ENCODE results near the gene GPR17.
A peak's percentile ranks its signal among the peaks of the same experiment; 100 is the strongest.

The GPR17 gene

GRCh38 chr2:127634066-127634617 is 11.8 kb upstream of the GPR17 start:
- no peak for DNase-seq
- no peaks in the 10 kb centered on the region for H3K36me3 ChIP-seq (replicated peaks)
- H3K27ac ChIP-seq = no peak overlapping the region
- no peaks in the 10 kb centered on the region for H3K27me3 ChIP-seq (replicated peaks)
- in situ Hi-C loops (cut with HindIII; ENCODE audit: low pct_ligation_motif_present, low sequenced_read_pairs) = no loop called here
- no peak for TF ChIP-seq CTCF (IDR thresholded peaks at IDR 0.05; ENCODE audit: low read depth, low read length, missing control alignments)
- no peak overlapping the region for H3K4me3 ChIP-seq (ENCODE audit: low read depth, low read length)

GRCh38 chr2:127634626-127635379 is 11.2 kb upstream of the GPR17 start:
- no peak for TF ChIP-seq CTCF (IDR thresholded peaks at IDR 0.05; ENCODE audit: low read depth, low read length, missing control alignments)
- in situ Hi-C loops (cut with HindIII; ENCODE audit: low pct_ligation_motif_present, low sequenced_read_pairs) = no loop called here

GRCh38 chr2:127635380-127636237 is 10.3 kb upstream of the GPR17 start:
- Histone ChIP-seq H3K27ac (no peak overlapping the region), H3K4me3 (ENCODE audit: low read depth, low read length) (no peak overlapping the region), H3K36me3 (replicated peaks) (no peaks in the 10 kb centered on the region), H3K27me3 (replicated peaks) (no peaks in the 10 kb centered on the region)
- in situ Hi-C loops (cut with HindIII; ENCODE audit: low pct_ligation_motif_present, low sequenced_read_pairs) = no loop called here
- DNase-seq = no peak
- TF ChIP-seq CTCF (IDR thresholded peaks at IDR 0.05; ENCODE audit: low read depth, low read length, missing control alignments) = no peak

More at GRCh38 chr2:127634626-127635379, 11.2 kb upstream of the GPR17 start:
- no peak for DNase-seq
- no peaks in the 10 kb centered on the region for H3K36me3 ChIP-seq (replicated peaks)
- H3K27ac ChIP-seq = no peak overlapping the region
- no peak overlapping the region for H3K4me3 ChIP-seq (ENCODE audit: low read depth, low read length)
- H3K27me3 ChIP-seq (replicated peaks) = no peaks in the 10 kb centered on the region

- no peaks in the 10 kb centered on the region for H3K36me3 ChIP-seq (replicated peaks)
- H3K27ac ChIP-seq = no peak overlapping the region
- H3K4me3 ChIP-seq (ENCODE audit: low read depth, low read length) = no peak overlapping the region
- DNase-seq = no peak
- H3K27me3 ChIP-seq (replicated peaks) = no peaks in the 10 kb centered on the region
- no peak for TF ChIP-seq CTCF (IDR thresholded peaks at IDR 0.05; ENCODE audit: low read depth, low read length, missing control alignments)
- in situ Hi-C loops (cut with HindIII; ENCODE audit: low pct_ligation_motif_present, low sequenced_read_pairs) = no loop called here
Measured at GRCh38 chr2:127636248-127637235, 9.4 kb upstream of the GPR17 start.

GRCh38 chr2:127637236-127637630 is 8.7 kb upstream of the GPR17 start:
- TF ChIP-seq CTCF (IDR thresholded peaks at IDR 0.05; ENCODE audit: low read depth, low read length, missing control alignments) = no peak
- in situ Hi-C loops (cut with HindIII; ENCODE audit: low pct_ligation_motif_present, low sequenced_read_pairs) = no loop called here
- no peak for DNase-seq
- Histone ChIP-seq H3K4me3 (ENCODE audit: low read depth, low read length) (no peak overlapping the region), H3K27ac (peak overlapping the region; percentile 6), H3K27me3 (replicated peaks) (no peaks in the 10 kb centered on the region), H3K36me3 (replicated peaks) (no peaks in the 10 kb centered on the region)

All from brain microvascular endothelial cell (primary cell).